Brain microvascular endothelial cell (primary cell): Measurements from ENCODE around the gene CD244.

Experiments used
- DNase-seq: peaks from one replicate; pipeline ENCODE4 v3.0.0-alpha.2; 2020
- H3K27ac ChIP-seq: fragments of 250-450 bp; sonication (Bioruptor Pico); 2 replicates; pipeline ENCODE4 v1.5.1; 2020; ENCODE audit warnings: mild to moderate bottlenecking, moderate library complexity
- H3K27me3 ChIP-seq: fragments of 250-450 bp; sonication (Bioruptor Pico); replicated peaks from 2 replicates; pipeline ENCODE4 v1.5.1; 2020; ENCODE audit warnings: mild to moderate bottlenecking
- H3K36me3 ChIP-seq: fragments of 250-450 bp; sonication (Bioruptor Pico); replicated peaks from 2 replicates; pipeline ENCODE4 v1.5.1; 2020; ENCODE audit warnings: mild to moderate bottlenecking
- H3K4me3 ChIP-seq: 2 replicates; pipeline ENCODE4 v1.5.1; 2011; ENCODE audit warnings: low read depth, mild to moderate bottlenecking, control low read depth, low read length, moderate library complexity
- in situ Hi-C: cut with HindIII; loops from 2 replicates; pipeline ENCODE4 v1.10.0; 2017; ENCODE audit warnings: low sequenced_read_pairs, low pct_ligation_motif_present
- TF ChIP-seq, protein P1 (sequence below): IDR thresholded peaks from 2 replicates; pipeline ENCODE4 v1.5.1; 2011; ENCODE audit warnings: low read depth, mild to moderate bottlenecking, moderate library complexity, low read length, control low read depth, inconsistent platforms; ENCODE audit errors: missing control alignments

CD244 gene

DNA sequence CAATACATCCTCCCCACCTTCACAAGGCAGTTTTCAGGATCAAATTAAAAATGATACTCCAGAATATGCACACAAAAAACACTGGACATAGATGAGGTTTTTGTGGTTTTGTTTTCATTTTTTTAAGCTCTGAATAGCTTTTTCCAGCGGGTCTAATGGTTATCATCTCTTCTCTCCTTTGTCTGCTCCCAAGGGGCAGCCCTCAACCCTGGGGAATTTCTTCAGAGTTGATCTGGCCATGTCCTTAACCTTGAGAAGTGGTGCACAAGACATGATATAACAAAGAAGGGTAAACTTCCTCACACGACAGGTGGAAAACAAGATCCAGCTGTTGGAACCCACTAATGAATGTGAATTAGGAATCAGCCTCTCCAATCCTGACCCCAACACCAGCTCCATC lies 1.5 kb upstream of the CD244 start:
- H3K4me3 ChIP-seq: no peak overlapping the region
- H3K27me3 ChIP-seq: no peaks in the 10 kb centered on the region
- no peak for DNase-seq
- no peaks in the 10 kb centered on the region for H3K36me3 ChIP-seq
- in situ Hi-C loops: no loop called here
- TF ChIP-seq, protein P1, sequence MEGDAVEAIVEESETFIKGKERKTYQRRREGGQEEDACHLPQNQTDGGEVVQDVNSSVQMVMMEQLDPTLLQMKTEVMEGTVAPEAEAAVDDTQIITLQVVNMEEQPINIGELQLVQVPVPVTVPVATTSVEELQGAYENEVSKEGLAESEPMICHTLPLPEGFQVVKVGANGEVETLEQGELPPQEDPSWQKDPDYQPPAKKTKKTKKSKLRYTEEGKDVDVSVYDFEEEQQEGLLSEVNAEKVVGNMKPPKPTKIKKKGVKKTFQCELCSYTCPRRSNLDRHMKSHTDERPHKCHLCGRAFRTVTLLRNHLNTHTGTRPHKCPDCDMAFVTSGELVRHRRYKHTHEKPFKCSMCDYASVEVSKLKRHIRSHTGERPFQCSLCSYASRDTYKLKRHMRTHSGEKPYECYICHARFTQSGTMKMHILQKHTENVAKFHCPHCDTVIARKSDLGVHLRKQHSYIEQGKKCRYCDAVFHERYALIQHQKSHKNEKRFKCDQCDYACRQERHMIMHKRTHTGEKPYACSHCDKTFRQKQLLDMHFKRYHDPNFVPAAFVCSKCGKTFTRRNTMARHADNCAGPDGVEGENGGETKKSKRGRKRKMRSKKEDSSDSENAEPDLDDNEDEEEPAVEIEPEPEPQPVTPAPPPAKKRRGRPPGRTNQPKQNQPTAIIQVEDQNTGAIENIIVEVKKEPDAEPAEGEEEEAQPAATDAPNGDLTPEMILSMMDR: no peak
- H3K27ac ChIP-seq: no peak overlapping the region

GRCh38 chr1:160863774-160864131 lies 1.1 kb upstream of the CD244 start:
- Histone ChIP-seq H3K27ac (no peak overlapping the region), H3K4me3 (no peak overlapping the region), H3K36me3 (no peaks in the 10 kb centered on the region), H3K27me3 (no peaks in the 10 kb centered on the region)
- TF ChIP-seq, protein P1: no peak
- no peak for DNase-seq
- in situ Hi-C loops: no loop called here

DNA sequence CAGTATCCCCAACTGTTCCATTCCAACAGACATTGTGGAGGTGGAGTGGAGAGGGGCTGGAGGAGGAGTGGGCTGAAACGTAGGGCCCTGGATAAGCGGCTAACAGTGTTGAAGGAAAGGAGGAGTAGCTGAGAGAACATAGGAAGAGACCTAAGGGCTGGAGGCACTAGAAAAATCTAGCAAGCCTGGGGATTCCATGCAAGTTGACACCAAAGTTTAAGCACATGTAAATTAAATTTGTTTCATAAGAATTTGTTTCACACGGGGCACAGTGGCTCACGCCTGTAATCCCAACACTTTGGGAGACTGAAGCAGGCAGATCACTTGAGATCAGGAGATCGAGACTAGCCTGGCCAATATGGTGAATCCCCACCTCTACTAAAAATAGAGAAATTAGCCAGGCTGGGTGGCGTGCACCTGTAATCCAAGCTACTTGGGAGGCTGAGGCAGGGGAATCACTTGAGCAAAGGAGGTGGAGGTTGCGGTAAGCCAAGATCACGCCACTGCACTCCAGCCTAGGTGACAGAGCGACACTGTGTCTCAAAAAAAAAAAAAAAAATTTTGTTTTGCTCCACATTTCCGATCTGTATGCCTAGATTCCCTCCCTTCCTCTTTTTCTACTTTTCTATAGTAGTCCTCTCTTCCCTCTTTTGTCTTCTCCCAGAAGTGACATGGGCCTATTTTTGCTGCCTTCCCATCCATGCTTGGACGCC lies 530 bp upstream of the CD244 start:
- in situ Hi-C loops: no loop called here
- H3K36me3 ChIP-seq: no peaks in the 10 kb centered on the region
- no peaks in the 10 kb centered on the region for H3K27me3 ChIP-seq
- DNase-seq: no peak
- TF ChIP-seq, protein P1: no peak
- H3K27ac ChIP-seq: no peak overlapping the region
- no peak overlapping the region for H3K4me3 ChIP-seq

DNA sequence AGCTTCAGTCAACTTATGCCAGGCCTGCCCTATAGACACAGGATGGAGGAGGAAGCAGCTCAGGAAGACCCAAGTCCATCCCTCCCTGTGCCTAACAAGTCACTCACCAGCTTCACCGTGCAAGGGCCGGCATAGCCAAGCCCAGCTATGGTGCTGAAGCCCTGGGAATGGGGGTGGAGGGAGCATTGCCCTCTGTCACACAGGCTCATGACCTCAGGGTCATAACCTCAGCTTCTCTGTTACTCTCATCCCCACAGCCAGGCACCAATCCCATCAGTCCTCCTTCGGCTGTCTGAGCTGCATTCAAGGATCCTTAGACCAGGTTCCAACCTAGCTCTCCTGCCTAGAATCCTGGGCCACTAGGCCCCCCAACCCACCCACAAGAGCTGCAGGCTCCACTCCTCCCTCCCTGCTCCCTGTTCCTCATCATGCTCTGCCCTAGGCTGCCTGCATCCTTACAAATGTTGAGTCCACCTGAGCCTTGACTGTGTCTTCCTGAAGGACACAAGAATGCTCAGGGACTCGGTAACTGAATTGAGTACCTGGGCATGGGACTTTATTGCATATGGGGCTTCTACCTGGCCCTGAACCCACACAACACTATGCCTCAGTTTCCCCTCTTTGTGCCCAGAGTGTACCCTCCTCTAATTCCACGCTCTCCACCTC lies 1.7 kb downstream of the CD244 start:
- TF ChIP-seq, protein P1: no peak

GRCh38 chr1:160859166-160859565 lies 3.5 kb downstream of the CD244 start:
- no peak overlapping the region for H3K27ac ChIP-seq
- TF ChIP-seq, protein P1: no peak
- H3K27me3 ChIP-seq: no peaks in the 10 kb centered on the region
- no peak overlapping the region for H3K4me3 ChIP-seq
- in situ Hi-C loops: no loop called here
- no peaks in the 10 kb centered on the region for H3K36me3 ChIP-seq
- no peak for DNase-seq

More for the DNA sequence above, 1.7 kb downstream of the CD244 start:
- no peaks in the 10 kb centered on the region for H3K27me3 ChIP-seq
- no peaks in the 10 kb centered on the region for H3K36me3 ChIP-seq
- no peak overlapping the region for H3K27ac ChIP-seq
- no peak for DNase-seq
- in situ Hi-C loops: no loop called here
- no peak overlapping the region for H3K4me3 ChIP-seq
